Hematopoietic multipotent progenitor cell treated with erythropoietin and hydrocortisone succinate and interleukin-3 and kit ligand, for 8 days (in vitro differentiated cells): ENCODE data around the gene RRP1B.
"Not testable (repeated sequence)": the region's sequence is repeated elsewhere in the genome, so short reads cannot be mapped to it uniquely, and the experiment has no call there.

Experiments used
- DNase-seq: peaks from one replicate; pipeline ENCODE4 v3.0.0-alpha.2; 2015

RRP1B gene, protein sequence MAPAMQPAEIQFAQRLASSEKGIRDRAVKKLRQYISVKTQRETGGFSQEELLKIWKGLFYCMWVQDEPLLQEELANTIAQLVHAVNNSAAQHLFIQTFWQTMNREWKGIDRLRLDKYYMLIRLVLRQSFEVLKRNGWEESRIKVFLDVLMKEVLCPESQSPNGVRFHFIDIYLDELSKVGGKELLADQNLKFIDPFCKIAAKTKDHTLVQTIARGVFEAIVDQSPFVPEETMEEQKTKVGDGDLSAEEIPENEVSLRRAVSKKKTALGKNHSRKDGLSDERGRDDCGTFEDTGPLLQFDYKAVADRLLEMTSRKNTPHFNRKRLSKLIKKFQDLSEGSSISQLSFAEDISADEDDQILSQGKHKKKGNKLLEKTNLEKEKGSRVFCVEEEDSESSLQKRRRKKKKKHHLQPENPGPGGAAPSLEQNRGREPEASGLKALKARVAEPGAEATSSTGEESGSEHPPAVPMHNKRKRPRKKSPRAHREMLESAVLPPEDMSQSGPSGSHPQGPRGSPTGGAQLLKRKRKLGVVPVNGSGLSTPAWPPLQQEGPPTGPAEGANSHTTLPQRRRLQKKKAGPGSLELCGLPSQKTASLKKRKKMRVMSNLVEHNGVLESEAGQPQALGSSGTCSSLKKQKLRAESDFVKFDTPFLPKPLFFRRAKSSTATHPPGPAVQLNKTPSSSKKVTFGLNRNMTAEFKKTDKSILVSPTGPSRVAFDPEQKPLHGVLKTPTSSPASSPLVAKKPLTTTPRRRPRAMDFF

DNA sequence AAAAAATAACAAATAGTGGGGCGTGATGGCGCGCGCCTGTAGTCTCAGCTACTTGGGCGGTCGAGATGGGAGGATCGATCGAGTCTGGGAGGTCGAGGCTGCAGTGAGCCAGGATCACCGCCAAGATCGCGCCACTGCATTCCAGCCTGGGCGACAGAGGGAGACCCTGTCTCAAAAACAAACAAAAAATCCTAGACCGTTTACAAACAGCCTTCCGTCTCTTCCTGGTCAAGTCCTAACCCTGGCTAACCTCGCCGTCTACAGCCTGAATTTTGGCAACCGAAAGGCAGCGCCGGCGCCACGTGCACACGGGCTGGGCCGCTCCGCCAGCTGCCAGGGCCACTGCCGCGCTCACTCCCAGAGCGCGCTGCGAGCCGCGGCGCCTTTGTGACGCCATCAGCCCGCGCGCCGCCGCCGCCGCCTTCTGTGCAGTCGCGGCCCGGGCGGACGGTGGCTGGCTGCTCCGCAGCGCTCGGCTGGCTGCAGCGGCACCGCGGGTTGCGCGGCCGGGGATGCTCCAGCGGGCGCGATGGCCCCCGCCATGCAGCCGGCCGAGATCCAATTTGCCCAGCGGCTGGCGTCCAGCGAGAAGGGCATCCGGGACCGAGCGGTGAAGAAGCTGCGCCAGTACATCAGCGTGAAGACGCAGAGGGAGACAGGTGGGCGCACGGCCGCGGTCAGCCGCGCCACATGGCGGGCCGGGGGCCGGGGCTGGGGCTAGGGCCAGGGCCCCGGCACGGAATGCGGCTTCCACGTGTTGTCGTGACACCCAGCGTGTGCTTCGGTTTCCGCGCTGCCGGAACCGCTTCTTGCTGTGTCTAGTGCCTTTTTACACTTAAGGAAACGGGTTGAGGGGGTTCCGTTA is at the start of gene RRP1B, which contains the start of gene HSF2BP:
TSS of gene RRP1B (plus strand) at position 425 of the 865 bp plus-strand sequence. CDS start at position 530, 105 bp downstream.
TSS of gene HSF2BP (minus strand) at position 353 of the 865 bp plus-strand sequence. CDS start 1,392 bp downstream, outside the sequence.
- DNase-seq = peak; percentile 81

DNA sequence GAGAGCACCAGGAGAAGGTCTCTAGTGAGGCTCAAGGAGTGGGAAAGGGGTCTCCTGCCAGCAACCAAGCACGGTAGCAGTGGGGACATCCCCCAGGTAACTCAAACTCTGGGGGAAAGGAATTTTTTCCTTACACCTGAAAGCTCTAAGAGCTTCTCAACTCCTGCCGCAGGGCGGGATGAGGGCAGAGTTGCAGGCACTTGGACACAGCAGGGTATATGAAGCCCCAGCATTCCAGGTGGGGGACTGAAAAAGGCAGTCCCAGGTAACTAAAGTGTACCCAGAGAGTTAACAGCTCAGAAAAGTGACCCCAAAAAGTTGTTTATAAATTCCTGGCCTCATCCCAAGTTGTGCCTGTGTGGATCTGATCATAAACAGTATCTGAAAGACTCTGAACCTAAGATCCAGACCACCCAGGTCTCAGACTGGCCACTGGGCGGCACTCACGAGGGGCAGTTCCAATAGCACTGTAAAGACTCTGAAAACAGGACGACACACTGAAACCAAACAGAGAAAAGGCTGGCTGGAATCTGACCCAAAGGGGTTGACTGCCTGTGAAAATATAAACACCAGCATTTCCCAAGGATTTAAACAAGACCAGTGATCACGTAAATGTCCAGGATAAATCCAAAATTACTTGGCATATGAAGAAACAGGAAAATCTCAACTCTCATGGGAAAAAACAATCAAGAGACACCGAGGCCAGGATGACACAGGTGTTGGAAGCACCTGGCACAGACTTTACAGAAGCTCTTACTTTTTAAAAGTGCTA is 47.6 kb upstream of the RRP1B start:
- DNase-seq = peak; percentile 54

DNA sequence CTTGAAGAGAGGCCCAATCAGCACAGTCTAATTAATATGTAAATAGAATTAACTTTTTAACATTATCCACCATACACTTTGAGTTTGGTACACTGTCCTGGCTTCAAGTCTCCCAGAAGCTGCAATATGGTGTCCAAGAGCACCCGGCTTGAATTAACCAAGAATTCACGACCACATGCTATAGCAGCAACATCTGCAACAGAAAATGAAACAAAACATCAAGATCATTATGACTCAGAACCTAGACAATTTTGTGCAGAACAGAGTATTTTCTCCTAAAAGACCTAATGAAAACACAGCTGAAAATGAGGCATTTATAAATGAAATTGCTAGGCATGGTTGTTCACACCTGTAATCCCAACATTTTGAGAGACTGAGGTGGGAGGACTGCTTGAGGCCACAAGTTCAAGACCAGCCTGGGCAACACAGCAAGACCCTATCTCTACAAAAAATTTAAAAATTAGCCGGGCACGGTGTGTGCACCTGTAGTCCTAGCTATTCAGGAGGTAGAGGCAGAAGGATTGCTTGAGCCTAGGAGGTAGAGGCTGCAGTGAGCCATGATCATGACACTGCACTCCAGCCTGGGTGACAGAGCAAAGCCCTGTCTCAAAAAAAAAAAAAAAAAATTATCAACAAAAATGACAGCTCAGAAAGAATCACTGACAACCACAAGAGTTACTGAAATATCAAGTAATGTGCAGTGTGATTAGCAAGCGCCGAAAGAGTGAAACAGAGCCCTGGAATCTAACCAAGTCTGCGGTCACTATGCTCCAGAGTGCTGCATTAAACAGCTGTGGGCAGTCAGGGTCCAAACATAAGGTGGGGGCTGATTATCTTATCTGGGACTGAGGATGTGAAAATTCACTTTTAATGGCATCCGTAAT is 45.4 kb upstream of the RRP1B start:
- DNase-seq = peak; percentile 65

DNA sequence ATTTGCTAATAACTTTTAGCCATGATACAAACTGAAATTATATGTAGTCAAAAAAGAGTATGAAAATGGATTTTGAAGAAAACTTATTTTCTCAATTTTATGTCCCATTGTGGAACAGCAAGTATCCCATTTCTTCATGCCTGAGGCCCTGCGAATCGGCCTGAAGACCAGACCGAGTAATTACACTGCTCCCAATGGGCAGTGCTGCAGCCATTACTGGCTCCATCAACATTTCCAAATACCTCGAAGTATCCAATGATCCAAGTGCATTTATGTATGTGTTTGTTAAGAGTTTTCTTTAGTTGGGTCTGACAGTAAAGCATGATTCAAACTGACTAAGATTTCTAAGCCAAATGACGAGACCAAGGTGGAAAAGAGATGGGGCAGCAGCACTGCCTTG is 44.5 kb upstream of the RRP1B start:
- no peak for DNase-seq

DNA sequence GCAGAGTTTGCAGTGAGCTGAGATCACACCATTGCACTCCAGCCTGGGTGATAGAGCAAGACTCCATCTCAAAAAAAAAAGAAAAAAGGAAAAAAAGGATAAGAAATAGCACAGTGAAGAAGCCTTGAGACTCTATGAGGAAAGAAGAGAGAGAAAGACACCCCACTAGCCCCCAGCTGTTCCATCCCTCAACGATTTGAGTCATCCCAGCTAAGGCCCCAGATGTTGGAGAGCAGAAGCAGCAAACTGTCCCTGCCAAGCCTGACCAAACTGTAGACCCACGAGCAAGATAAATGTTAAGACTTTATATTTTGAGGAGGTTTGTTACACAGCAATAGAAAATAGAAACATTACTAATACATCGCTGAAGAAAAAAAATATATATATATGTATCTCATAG is 42.5 kb upstream of the RRP1B start:
- not testable (repeated sequence) for DNase-seq

DNA sequence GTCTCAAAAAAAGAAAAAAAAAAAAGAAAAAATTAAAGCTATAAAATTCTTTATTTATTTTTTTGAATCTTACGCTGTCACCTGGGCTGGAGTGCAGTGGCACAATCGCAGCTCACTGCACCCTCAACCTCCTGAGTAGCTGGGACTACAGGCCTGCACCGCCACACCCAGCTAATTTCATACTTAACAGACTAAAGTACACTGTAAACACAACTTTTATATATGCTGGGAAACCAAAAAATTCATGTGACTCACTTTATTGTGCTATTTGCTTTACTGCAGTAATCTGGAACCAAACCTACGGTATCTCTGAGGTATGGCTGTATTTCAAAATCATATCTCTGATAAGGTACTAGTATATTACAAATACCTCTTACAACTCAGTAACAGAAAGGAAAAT is 40.4 kb upstream of the RRP1B start:
- no peak for DNase-seq

DNA sequence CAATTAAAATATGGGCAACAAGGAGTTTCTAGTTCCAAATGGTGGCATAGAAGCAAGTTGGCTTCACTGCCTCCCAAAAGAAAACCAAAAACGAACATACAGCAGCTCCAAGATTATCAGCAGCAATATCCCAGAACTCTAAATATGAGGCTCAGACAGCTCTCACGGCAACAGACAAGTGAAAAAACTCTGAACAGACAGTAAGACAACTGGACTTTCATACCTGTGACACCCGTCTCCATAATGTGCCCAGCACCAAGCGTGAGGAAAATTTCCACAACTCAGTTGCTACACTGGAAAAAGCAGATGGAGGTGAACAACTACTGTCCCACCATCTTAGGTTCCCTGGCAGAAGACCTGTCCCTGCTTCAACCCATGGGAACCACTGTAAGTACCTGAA is 40.0 kb upstream of the RRP1B start:
- DNase-seq = no peak

DNA sequence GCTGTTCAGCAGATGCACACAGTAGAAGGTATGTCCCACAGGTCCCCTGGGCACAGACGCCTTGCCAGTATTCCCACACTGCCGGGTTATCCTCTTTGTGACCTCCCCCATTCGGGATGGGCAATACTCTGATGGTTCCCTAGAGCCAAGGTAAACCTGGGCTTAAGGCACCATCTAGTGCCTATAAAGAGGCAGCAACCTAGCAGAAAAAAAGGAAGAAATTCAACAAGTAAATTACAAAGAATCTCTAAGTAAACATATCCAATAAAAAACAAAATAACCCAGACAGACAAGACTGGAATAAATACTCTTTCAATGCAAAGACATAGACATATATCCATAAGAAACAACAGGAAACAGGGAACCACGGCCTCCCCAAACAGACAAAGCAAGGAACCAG is 39.5 kb upstream of the RRP1B start:
- DNase-seq = no peak

DNA sequence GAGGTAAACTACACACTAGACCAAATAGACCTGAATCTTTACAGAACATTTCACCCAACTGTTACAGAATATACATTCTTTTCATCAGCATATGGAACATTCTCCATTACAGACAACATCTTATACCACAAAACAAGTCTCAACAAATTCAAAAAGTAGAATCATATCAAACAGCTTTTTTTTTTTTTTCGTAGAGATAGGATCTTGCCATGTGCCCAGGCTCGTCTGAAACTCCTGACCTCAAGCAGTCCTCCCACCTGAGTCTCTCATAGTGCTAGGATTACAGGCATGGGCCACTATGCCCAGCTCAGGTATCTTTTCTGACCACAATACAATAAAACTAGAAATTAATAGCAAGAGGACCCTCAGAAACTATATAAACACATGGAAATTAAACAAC is 36.6 kb upstream of the RRP1B start:
- DNase-seq = no peak

DNA sequence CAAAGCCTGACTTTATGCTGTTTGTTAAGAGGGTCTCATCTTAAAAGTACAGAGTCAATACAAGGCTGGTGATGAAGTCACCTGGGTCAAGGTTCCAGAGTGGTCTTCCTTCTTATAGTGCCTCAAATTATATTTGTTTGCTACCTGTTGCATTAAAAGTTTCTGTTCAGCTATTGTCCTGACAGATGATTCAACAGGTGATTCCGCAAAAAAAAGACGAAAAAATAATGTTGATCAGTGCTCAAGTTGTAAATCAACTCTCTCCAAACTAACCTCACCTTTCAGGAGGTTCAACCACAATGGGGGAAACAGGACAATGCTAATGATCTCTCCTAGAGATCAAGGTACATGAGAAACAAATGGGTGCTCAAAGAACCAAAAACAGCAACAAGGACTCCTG is 35.8 kb upstream of the RRP1B start:
- no peak for DNase-seq

DNA sequence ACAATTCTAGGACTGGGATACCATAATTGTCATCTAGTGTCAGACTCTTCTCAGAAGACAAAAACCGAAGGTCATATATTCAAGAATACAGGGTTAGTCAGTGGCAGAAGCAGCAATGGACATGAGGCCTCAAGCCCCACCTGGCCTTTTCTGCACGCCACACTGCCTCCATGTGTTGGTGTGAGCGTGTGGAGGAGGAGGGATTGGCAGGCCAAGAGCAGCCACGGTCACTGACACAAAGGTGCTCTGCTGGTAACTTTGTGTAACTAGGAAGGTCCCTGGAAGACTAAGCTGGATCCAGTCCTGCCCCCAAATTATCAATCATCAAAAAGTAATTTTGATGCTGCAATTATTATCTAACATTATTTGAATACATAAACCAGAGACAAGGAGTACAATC is 35.0 kb upstream of the RRP1B start:
- no peak for DNase-seq

DNA sequence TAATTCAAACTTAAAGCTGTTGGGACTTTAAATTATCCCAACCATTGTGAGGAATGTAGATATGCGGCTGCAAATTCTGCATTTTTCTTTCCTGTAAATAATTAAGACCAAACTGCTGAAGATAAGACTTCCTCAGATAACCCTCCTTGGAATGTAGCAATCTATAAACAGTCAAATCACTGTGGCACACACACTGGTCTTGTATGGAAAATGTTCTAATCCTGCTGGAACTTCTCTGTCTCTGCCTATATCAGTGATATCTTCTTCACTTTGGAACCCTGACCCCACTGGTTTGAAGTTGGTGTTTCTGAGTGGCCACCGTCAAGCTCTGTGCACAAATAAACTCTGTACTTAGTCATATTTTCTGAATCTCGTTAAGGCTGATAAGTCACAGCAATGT is 33.0 kb upstream of the RRP1B start:
- no peak for DNase-seq

DNA sequence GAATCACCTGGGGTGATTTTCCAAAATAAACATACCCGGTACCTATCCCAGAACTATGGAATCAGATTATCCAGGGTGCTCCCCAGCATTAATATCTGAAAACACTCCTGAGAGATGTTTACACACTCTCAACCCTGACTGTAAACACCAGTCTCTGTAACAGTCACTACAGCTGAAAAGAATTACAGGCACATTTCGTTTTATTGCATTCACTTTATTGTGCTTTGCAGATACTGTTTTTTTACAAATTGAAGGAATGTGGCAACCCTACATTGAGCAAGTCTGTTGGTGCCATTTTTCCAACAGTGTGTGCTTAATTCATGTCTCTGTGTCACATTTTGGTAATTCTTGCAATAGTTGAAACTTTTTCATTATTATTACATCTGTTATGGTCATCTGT is 31.8 kb upstream of the RRP1B start:
- no peak for DNase-seq

DNA sequence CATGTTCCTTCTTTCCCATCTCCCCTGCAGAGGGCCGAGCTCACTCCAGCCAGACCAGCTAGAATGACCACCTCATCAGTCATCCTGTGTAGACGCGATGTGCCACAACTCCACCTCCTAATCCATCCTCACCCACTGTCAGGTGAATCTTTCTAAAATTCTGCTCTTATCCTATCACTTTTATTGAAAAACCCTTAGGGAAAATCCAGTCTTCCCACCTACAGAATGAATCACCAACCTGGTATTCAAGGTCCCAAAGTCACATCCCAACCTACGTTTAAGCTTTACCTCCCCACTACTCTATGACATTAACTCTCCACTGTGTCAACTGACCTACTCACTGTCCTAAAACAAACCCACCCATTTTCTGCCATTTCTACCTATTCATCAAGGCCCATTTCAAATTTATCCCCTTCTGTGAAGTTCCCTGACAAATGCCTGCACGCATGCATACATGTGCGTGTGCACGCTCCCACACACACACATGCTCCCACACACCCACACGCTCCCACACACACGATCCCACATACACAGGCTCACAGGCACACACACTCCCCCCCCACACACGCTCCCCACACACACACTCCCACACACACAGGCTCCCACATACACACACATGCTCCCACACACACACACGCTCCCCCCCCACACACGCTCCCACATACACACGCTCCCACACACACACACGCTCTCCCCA is 27.8 kb upstream of the RRP1B start:
- DNase-seq = no peak

DNA sequence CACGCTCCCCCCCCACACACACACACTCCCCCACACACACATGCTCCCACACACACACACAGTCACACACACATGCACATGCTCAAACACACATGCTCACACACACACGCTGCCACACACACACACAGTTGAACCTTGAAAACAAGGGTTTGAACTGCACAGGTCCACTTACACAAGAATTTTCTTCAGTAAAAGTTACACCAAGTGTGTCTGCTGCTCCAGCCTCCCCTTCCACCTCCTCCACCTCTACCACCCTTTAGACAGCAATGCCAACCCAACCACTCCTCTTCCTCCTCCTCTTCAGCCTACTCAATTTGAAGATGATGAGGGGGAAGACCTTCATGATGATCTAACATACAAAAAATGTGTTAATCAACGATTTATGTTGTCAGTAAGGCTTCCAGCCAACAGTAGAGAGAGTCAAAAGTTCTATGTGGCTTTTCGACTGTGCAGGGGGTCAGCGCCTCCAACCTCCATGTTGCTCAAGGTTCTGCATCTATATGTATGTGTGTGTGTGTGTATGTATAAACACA is 26.9 kb upstream of the RRP1B start:
- DNase-seq = no peak

DNA sequence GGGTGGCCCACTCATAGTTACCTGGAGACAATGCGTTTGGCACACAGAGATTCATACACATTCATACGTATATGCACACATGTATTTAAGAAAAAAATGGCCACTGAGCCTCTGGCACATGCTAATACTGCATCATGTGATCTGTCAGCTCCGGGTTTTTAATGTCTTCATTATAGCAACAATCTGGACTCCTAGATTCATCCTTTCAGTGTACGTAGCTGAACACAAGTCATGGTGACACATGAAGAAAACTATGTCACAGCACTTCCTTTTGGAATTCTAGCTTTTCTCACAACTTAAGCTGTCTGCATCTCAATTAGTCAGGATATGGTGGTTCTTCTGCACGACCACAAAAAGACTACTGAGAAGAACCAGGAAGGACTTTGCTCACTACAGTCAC is 24.7 kb upstream of the RRP1B start:
- DNase-seq = no peak

DNA sequence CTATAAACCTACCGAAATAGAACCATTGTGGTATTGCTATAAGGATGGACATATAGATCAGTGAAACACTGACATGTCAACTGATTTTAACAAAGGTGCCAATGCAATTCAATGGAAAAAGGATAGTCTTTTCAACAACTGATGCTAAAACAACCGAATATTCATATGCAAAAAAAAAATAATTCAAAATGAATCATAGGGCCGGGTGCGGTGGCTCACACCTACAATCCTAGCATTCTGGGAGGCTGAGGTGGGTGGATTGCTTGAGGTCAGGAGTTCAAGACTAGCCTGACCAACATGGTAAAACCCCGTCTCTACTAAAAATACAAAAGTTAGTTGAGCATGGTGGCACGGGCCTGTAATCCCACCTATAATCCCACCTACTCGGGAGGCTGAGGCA is 23.9 kb upstream of the RRP1B start:
- DNase-seq = no peak

DNA sequence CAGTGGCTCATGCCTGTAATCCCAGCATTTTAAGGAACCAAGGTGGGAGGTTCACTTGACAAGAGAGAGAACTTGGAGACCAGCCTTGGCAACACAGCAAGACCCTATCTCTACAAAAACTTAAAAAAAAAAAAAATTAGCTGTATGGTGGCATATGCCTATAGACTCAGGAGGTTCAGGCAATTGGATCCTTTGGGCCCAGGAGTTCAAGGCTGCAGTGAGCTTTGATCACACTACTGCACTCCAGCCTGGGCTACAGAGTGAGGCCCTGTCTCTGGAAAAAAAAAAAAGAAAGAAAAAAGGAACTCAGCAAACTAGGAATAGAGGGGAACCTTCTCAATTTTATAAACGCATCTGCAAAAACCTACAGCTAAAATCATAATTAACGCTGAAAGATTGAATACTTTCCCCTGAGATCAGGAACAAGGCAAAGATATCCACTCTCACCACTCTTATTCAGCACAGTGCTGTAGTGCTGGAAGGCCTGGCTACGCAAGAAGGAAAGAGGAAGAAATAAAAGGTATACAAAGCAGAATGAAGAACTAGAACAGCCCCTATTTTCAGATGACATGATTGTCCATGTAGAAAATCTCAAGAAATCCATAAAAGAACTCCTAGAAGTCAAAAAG is 21.7 kb upstream of the RRP1B start:
- no peak for DNase-seq

DNA sequence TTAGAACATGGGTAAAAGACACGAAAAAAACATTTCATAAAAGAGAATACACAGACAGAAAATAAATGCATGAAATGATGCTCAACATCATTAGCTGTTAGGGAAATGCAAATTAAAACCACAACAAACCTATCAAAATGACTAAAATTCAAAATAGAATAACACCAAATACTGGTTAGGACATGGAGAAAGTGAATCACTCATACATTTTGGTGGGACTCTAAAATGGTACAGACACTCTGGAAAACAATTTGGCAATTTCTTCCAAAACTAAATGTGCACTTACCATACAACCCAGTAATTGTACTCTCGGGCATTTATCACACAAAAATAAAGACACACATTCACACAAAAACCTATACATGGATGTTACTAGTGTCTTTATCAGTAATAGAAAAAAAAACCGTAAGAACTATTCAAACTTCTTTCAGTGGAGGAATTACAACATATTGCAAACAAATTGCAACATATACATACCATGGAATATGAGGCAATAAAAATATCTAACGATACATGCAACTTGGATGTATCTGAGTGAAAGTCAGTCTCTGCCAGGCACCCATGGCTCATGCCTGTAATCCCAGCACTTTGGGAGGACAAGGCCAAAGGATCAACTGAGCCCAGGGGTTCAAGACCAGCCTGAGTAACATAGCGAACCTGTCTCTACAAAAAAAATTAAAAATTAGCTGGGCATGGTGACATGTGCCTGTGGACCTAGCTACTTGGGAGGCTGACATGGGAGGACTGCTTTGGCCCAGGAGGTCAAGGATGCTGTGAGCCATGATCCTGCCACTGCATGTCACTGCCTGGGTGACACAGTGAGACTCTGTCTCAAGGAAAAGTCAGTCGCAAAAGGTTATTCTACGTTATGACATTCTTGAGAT is 19.6 kb upstream of the RRP1B start:
- no peak for DNase-seq
